ENCODE measurements around the gene SCN2A.
"Not testable (repeated sequence)": the region's sequence is repeated elsewhere in the genome, so short reads cannot be mapped to it uniquely, and the experiment has no call there.

The SCN2A gene

DNA sequence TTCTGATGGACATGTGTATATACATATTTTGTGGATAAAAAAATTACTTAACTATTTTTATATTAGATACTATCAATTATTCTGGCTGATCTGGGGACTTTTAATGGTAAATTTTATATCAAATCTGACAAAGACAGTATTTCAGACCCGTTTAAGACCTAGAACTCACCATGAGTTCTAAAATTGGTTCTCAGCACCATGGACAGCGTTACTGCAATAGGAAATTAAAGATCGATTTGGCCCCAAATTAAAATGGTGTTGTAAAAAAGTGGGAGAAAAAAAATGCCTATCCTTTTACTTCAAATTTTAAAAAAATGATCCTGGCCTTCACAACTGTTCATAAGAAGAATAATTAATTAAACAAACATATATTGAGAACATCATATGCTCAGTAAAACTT is 919 bp upstream of the SCN2A start:
- H3K9me3 Mint-ChIP-seq = peaks cover 7% of the 10 kb centered on the region
- no peak overlapping the region for H3K27ac Mint-ChIP-seq
- no peak overlapping the region for H3K4me3 Mint-ChIP-seq
- H3K36me3 Mint-ChIP-seq = no peaks in the 10 kb centered on the region
- H3K4me1 Mint-ChIP-seq = no peaks in the 10 kb centered on the region
- peaks cover 1% of the 10 kb centered on the region for H3K27me3 Mint-ChIP-seq

DNA sequence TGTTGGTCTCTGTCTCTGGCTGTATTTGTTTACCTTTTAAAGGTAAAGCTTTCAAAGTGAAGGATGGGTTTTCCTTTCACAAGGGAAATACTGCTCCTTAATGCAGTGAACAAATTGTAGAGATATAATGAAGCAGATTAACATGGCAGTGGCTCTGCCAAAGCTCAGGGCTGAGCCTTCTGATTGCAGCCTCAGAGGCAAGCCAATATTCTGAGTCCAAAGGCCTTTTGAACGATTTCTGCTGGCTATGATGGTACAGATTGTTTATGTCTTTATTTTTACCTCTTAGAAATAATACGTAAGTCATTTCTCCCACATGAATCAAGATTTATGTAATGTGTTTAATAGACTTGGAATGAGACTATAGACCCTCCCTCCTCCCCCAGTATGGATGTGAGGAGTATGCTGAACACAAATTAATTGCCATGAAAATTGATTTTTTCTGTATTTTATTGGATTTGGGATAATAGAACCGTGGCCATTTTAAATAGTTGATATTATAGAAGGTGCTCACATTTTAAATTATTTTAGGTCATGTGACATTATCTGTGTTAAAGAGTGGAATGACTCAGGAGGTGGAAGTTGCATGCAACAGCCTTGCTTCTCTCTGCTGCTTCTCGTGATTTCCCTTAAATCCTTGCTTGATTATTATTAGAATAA is 772 bp downstream of the SCN2A start:
- H3K4me1 Mint-ChIP-seq = no peaks in the 10 kb centered on the region
- H3K9me3 Mint-ChIP-seq = peaks cover 7% of the 10 kb centered on the region
- no peaks in the 10 kb centered on the region for H3K36me3 Mint-ChIP-seq
- H3K27ac Mint-ChIP-seq = no peak overlapping the region
- H3K4me3 Mint-ChIP-seq = no peak overlapping the region
- H3K27me3 Mint-ChIP-seq = peaks cover 1% of the 10 kb centered on the region

DNA sequence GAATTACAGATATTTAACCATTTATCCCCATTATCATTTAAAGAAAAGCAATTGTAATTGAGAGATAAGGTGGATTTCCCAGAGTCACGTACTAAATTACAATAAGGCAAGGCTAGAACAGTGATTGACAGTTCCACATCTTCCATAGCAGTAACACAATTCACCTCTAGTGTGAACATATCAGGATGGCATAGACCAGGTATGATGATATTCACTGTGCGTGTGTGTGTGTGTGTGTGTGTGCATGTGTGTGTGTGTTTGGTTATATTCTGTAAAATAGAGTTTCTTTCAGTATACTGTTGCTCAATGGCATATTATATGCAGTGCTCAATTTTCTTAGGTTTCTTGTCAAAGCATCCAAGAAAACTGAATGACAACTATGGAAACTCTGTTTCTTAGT is 1.7 kb downstream of the SCN2A start:
- Mint-ChIP-seq H3K36me3 (no peaks in the 10 kb centered on the region), H3K4me3 (no peak overlapping the region), H3K27me3 (peaks cover under 1% of the 10 kb centered on the region), H3K4me1 (no peaks in the 10 kb centered on the region), H3K27ac (no peak overlapping the region), H3K9me3 (peaks cover 7% of the 10 kb centered on the region)

DNA sequence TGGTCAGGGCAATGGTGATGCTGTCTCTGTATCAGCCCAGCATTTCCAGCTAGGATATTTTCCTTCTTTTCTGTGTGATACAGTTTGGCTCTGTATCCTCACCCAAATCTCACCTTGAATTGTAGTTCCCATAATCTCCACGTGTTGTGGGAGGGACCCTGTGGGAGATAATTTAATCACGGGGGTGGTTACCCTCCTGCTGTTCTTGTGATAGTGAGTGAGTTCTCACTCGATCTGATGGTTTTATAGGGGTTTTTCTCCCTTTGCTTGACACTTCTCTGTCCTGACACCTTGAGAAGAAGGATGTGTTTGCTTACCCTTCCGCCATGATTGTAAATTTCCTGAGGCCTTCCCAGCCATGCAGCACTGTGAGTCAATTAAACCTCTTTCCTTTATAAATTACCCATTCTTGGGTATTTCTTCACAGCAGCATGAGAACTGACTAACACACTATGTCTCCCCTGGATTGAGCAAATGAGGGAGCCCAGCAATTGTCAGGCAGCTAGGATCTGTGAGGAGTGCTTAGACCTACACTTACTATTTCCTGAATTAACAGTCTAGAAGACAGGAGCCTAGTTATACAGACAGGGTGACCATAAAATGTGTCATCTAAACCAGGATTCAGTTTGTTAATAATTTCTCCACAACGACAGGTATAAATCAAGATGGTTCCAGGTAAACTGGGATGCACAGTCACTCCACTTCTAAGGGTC is 6.0 kb downstream of the SCN2A start:
- Mint-ChIP-seq H3K4me1 (no peaks in the 10 kb centered on the region), H3K36me3 (no peaks in the 10 kb centered on the region), H3K4me3 (no peak overlapping the region), H3K27ac (no peak overlapping the region), H3K27me3 (no peaks in the 10 kb centered on the region), H3K9me3 (no peaks in the 10 kb centered on the region)

DNA sequence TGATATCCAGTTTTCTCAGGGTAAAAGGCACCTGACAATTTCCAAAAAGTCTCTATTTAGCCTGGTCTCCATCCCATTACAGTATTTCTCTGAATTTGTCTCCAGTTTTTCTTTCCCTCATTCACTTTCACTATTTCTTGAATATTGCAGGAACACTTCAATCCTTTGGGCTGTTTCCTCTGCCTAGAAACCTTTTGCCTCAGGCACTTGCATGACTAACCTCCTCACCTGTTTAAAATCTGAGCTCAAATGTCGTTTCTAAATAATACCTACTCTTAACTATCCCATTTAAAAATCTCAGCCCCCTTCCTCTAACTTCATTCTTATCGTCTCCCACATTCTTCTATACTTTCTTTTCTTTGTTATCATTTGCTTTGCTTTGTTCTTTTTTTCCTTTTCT is 9.0 kb downstream of the SCN2A start:
- Mint-ChIP-seq H3K27ac (no peak overlapping the region), H3K36me3 (no peaks in the 10 kb centered on the region), H3K27me3 (peaks cover 1% of the 10 kb centered on the region), H3K4me3 (no peak overlapping the region), H3K9me3 (no peaks in the 10 kb centered on the region), H3K4me1 (no peaks in the 10 kb centered on the region)

DNA sequence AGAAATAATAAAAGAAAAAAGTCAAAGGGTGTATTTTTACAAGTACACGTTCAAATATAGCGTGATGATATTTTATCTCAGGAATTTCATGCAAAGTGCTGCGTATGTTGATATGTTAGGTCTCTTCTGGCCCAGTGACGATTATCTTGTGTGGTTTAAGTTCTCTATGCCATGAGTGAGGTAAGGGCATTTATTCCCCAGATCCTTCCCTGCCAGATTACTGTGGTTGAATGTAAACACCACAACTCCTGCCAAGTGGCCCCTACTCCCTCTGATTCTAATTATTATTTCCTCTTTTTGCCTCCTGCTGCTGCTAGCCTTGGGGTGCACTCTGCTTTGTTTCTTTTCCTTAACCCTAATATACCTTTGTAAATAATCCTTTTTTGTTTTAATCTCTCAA is 12.2 kb downstream of the SCN2A start:
- no peak overlapping the region for H3K27ac Mint-ChIP-seq

DNA sequence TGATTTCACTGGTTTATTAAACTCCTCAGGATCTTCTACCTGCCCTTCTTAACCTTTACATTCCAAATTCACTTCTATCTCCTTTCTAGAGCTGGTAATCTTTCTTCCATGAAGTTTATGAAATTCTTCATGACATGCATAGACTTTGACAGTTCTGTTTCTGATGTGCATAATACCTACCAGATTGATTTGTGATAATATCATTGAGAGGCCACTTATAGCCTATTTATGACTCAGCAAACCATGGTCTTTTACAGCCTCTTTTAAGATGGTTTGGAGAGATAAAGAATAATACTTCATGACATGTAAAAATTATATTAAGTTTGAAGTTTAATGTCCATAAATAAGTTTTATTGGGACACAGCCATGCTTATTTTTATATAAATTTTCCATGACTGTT is 14.0 kb downstream of the SCN2A start:
- Mint-ChIP-seq H3K4me3 (no peak overlapping the region), H3K4me1 (no peaks in the 10 kb centered on the region), H3K9me3 (no peaks in the 10 kb centered on the region), H3K27me3 (peaks cover 3% of the 10 kb centered on the region), H3K27ac (no peak overlapping the region), H3K36me3 (no peaks in the 10 kb centered on the region)

More for the DNA sequence above, 12.2 kb downstream of the SCN2A start:
- H3K9me3 Mint-ChIP-seq = no peaks in the 10 kb centered on the region
- no peaks in the 10 kb centered on the region for H3K36me3 Mint-ChIP-seq
- peaks cover 1% of the 10 kb centered on the region for H3K27me3 Mint-ChIP-seq
- no peaks in the 10 kb centered on the region for H3K4me1 Mint-ChIP-seq
- H3K4me3 Mint-ChIP-seq = no peak overlapping the region

DNA sequence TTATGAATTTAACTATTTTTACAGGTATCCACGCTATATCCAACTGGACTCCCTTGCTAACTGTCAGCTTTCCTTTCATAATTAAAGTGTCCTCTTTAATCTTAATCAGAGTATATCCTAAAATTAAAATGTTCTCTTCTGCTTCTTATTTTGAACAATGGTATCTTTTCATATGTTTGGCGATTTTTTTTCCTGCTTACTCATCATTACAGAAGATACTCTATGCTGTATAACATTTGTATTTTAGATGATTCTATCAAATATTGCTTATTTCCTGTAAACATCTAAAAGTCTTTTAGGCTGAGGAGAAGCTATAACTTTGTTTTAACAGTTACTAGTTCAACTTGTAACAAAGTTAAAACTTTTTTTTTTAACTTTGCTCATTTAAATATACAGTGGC is 17.4 kb downstream of the SCN2A start:
- Mint-ChIP-seq H3K36me3 (no peaks in the 10 kb centered on the region), H3K9me3 (no peaks in the 10 kb centered on the region), H3K4me3 (no peak overlapping the region), H3K4me1 (no peaks in the 10 kb centered on the region), H3K27me3 (peaks cover 3% of the 10 kb centered on the region), H3K27ac (no peak overlapping the region)

DNA sequence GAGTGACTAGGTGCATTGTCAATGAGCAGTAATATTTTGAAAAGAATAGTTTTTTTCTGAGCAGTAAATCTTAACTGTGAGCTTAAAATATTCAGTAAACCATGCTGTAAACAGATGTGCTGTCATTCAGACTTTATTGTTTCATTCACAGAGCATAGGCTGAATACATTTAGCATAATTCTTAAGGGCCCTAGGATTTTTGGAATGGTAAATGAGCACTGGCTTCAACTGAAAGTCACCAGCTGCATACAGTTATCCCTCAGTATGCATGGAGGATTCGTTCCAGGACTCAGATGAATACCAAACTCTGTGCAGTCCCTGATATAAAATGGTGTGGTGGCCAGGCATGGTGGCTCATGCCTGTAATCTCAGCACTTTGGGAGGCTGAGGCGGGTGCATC is 21.1 kb downstream of the SCN2A start:
- not testable (repeated sequence) for H3K4me3 Mint-ChIP-seq, H3K27ac Mint-ChIP-seq, H3K27me3 Mint-ChIP-seq, H3K36me3 Mint-ChIP-seq, H3K9me3 Mint-ChIP-seq, H3K4me1 Mint-ChIP-seq

DNA sequence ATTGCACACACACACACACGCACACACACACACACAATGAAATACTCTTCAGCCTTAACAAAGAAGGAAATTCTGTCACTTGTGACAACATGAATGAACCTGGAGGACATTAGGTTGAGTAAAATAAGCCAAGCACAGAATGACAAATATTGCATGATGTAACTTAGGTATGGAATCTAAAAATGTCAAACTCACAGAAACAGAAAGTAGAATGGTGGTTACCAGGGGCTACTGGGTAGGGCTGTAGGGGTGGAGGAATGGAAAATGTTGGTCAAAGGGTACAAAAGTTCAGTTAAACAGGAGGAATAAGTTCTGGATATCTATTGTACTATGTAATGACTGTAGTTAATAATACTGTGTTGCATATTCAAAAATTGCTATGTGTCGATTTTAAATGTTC is 29.5 kb downstream of the SCN2A start:
- Mint-ChIP-seq H3K4me3 (no peak overlapping the region), H3K27ac (no peak overlapping the region), H3K36me3 (no peaks in the 10 kb centered on the region), H3K27me3 (peaks cover 6% of the 10 kb centered on the region), H3K4me1 (no peaks in the 10 kb centered on the region), H3K9me3 (no peaks in the 10 kb centered on the region)

DNA sequence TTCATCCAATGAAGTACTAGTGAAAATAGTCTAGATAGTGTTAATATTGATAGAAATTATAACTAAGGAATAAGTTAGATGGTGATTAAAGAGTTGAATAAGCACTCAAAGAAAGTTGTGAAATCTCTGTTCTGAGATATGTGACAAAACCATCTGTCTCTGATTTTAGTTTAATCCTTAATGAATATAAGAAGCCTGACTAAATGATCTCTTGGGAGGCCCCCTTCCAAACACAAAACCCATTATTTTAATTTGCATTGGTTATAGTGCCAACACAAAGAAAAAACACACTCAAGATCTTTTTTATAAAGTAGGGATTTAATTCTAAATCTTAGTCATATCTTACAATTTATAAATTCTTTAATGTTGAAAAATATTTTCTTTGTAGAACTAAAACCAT is 34.0 kb downstream of the SCN2A start:
- no peaks in the 10 kb centered on the region for H3K9me3 Mint-ChIP-seq
- no peaks in the 10 kb centered on the region for H3K36me3 Mint-ChIP-seq
- peaks cover 1% of the 10 kb centered on the region for H3K27me3 Mint-ChIP-seq
- peaks cover 7% of the 10 kb centered on the region for H3K4me1 Mint-ChIP-seq
- no peak overlapping the region for H3K27ac Mint-ChIP-seq
- no peak overlapping the region for H3K4me3 Mint-ChIP-seq

DNA sequence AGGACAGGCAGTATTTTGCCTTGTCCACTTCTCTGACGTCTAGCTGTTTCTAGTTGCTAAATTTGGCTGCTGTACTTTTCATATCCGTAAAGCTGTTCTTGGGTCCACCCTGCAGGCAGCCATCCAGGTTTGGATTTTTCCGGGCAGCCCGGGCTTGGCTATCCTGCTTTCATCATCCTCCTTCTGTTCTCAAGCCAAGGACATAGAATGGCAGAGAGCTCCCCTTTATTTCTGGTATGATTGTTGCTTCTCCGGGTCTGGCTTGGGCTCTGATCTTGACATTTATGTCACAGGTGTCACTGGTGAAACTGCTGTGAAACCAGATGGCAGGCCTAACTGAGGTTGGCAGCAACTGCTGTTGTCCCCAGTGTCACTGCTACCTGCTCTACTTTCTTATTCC is 35.5 kb downstream of the SCN2A start:
- H3K36me3 Mint-ChIP-seq = no peaks in the 10 kb centered on the region
- peaks cover 8% of the 10 kb centered on the region for H3K4me1 Mint-ChIP-seq
- no peaks in the 10 kb centered on the region for H3K9me3 Mint-ChIP-seq
- H3K27me3 Mint-ChIP-seq = peaks cover 1% of the 10 kb centered on the region
- H3K4me3 Mint-ChIP-seq = no peak overlapping the region
- H3K27ac Mint-ChIP-seq = no peak overlapping the region

DNA sequence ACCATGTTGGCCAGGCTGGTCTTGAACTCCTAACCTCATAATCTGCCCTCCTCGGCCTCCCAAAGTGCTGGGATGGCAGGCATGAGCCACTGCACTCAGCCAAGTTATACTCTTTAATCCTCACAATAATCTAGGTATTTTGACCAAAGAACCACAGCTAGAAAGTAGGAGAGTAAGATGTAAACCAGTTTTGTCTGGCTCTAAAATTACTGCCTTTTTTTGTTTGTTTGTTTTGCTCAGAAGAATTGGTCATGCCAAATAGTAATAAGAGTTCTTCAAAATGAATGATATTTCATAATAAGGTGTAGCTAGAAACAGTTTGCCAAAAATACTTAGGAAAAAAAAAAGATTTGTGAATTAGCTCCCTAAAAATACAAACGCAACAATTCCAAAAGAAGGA is 36.7 kb downstream of the SCN2A start:
- H3K27me3 Mint-ChIP-seq = peaks cover 1% of the 10 kb centered on the region
- H3K4me3 Mint-ChIP-seq = no peak overlapping the region
- no peaks in the 10 kb centered on the region for H3K9me3 Mint-ChIP-seq
- H3K27ac Mint-ChIP-seq = no peak overlapping the region
- peaks cover 8% of the 10 kb centered on the region for H3K4me1 Mint-ChIP-seq
- H3K36me3 Mint-ChIP-seq = no peaks in the 10 kb centered on the region

DNA sequence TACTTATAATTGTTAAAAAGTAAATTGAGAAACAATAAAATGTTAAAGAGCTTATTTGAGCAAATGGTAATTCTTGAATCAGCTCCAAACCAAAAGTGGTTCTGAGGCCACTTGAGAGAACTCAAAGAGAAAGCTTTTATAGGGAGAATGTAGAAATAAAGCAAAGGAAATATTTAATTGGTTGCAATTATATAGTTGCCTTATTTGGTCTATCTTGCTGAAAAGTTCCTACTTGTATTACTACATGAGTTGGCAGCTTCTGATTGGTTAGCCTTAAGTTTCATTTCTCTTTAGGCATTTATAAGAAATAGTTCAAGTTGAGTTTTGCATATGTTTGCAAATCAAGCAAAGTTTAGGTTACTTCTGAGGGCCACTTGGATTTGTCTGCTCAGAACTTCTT is 38.1 kb downstream of the SCN2A start:
- no peaks in the 10 kb centered on the region for H3K36me3 Mint-ChIP-seq
- H3K4me1 Mint-ChIP-seq = peaks cover 8% of the 10 kb centered on the region
- no peak overlapping the region for H3K27ac Mint-ChIP-seq
- no peaks in the 10 kb centered on the region for H3K9me3 Mint-ChIP-seq
- H3K27me3 Mint-ChIP-seq = peaks cover 1% of the 10 kb centered on the region
- no peak overlapping the region for H3K4me3 Mint-ChIP-seq

DNA sequence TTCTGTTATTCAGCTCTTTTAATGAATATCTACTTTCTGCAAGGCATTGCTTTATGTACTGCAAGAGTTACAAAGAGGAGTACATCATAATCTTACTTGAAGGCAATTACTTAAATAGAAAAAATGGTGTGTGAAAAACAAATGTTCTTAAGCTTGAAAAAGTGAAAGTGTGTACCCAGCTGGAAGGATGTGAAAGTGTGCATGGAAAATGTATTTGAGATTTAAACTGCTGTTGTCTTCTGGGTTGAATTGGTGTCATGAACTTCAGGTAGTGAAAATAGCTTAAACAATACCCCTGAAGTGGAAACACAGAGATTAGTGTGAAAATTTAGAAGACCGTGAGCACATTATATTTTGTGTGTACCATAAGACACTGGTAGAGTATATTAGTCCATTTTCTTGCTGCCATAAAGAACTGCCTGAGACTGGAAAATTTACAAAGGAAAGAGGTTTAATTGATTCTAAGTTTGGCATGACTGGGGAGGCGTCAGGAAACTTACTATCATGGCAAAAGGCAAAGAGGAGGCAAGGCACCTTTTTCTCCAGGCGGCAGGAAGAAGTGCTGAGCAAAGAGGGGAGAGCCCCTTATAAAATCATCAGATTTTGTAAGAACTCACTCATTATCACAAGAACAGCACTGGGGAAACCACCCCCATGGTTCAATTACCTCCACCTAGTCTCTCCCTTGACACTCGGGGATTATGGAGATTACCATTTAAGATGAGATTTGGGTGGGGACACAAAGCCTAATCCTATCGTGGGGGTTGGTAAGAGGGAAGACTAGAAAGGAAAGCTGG is 38.8 kb downstream of the SCN2A start:
- peaks cover 1% of the 10 kb centered on the region for H3K27me3 Mint-ChIP-seq
- H3K4me3 Mint-ChIP-seq = no peak overlapping the region
- no peak overlapping the region for H3K27ac Mint-ChIP-seq
- H3K4me1 Mint-ChIP-seq = peaks cover 8% of the 10 kb centered on the region
- H3K36me3 Mint-ChIP-seq = no peaks in the 10 kb centered on the region
- no peaks in the 10 kb centered on the region for H3K9me3 Mint-ChIP-seq

DNA sequence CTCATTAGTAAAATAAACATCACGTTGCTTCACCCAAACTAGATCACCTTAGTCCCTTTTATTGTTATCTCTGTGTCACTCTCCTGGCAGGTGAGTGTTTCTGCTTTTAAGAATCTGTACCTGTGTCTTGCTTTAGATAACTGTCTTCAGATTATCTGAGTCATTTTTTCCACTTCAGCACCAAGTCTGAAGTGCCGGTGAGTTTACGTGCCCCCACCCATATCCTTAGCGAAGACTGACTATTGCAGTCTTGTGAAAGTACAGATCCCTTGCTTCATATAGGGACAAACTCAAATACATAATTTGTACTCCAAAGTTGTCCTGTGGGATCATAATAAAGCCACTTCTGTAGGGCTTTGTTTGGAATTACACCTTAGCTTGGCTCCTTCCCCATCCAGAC is 41.1 kb downstream of the SCN2A start:
- H3K27me3 Mint-ChIP-seq = no peaks in the 10 kb centered on the region
- peaks cover 8% of the 10 kb centered on the region for H3K4me1 Mint-ChIP-seq

More for the DNA sequence above, 41.1 kb downstream of the SCN2A start:
- H3K36me3 Mint-ChIP-seq = no peaks in the 10 kb centered on the region
- no peak overlapping the region for H3K4me3 Mint-ChIP-seq
- no peaks in the 10 kb centered on the region for H3K9me3 Mint-ChIP-seq
- H3K27ac Mint-ChIP-seq = no peak overlapping the region

Data from activated naive CD4-positive, alpha-beta T cell treated with anti-CD3 and anti-CD28 coated beads, Interleukin-2, amount 50 U/mL, for 24 hours (primary cell).